K562 treated with DMSO at 1 percent for 24 hours (cell line): ENCODE data around the gene PTPRD. TPM values are rescaled to one million over a fixed set of nuclear protein-coding genes. Genes with fewer than 3 reads are reported as not detected.

Experiments
- total RNA-seq: library from RNA; unstranded; fragments of 300-600 nt; gene quantifications from 2 replicates; pipeline ENCODE4 v1.2.3, GENCODE V29; 2022; ENCODE audit warnings: low read depth; ENCODE audit not compliant: insufficient read depth

Gene PTPRD
- not detected in 2 replicates for total RNA-seq

DNA sequence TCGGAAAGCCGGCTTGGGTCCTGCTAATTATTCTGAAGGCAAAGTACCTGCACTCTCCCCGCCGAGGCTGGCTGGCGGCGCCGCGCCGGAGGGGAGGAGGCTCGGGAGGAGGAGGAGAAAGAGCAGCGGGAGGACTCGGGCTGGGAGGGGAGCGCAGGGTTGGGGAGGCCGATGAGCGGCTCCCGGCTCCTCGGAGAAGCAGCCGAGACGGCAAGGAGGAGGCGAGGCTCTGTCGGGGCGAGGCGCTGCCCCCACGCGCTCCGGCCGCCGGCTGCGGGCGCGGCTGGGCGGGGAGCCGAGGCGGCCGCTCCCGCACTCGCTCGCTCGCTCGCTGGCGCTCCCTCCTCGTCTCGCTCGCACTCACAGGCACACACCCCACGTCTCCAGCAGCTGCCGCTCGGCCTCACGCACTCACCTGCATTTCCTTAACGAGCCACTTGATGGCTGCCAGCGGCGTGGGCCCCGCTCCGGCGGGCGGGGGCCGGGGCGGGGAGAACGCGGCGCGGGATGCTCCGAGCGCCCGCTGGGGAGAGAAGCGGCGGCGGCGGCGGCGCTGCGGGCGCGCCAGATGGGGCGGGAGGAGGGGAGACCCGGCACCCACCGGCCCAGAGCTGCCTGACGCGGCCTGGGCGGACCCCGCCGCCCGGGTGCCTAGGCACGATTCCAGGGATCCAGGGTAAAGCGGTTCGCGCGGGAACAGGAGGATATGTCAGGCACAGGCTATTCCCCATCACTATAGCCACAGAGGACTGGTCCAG is at the start of gene PTPRD:
Gene PTPRD, minus strand, starts transcription at position 362 of the 758 bp plus-strand sequence.

